Keratinocyte (primary cell): Measurements from ENCODE around the gene IFNAR2. TPM values are rescaled to one million over a fixed set of nuclear protein-coding genes. Genes with fewer than 3 reads are reported as not detected.

Source experiments
- DNase-seq: peaks from one replicate; pipeline ENCODE4 v3.0.0-alpha.2; 2011; ENCODE audit warnings: low read depth, missing footprints, low spot score
- FAIRE-seq: peaks from 2 replicates; lab custom pipeline; 2011; peaks lifted over from hg19 to GRCh38; lab: Jason Lieb, UNC
- H2AFZ ChIP-seq: 2 replicates; pipeline ENCODE4 v1.6.0; 2012; ENCODE audit warnings: low read length, control low read depth, inconsistent platforms; ENCODE audit not compliant: control insufficient read depth
- H3K27ac ChIP-seq: 2 replicates; pipeline ENCODE4 v1.5.1; 2011; ENCODE audit warnings: low read length; ENCODE audit not compliant: control insufficient read depth, insufficient read depth
- H3K27me3 ChIP-seq: 3 replicates; pipeline ENCODE4 v1.6.0; 2011; ENCODE audit warnings: low read length; ENCODE audit not compliant: control insufficient read depth, insufficient read depth; ENCODE audit errors: extremely low read depth
- H3K36me3 ChIP-seq, 2 experiments: 2 replicates in 1 of 2; 3 replicates in 1 of 2; pipeline ENCODE4 v1.5.1; 2011; ENCODE audit warnings: low read length in 2 of 2, mild to moderate bottlenecking in 1 of 2; ENCODE audit not compliant: control insufficient read depth in 2 of 2, insufficient read depth in 2 of 2; ENCODE audit errors: extremely low read depth in 1 of 2
- H3K4me1 ChIP-seq: 3 replicates; pipeline ENCODE4 v1.5.1; 2011; ENCODE audit warnings: low read length; ENCODE audit not compliant: control insufficient read depth, insufficient read depth; ENCODE audit errors: extremely low read depth
- H3K4me2 ChIP-seq: 3 replicates; pipeline ENCODE4 v1.6.0; 2011; ENCODE audit warnings: low read depth, low read length; ENCODE audit not compliant: control insufficient read depth, insufficient read depth; ENCODE audit errors: extremely low read depth
- H3K4me3 ChIP-seq, 3 experiments: fragments of 200-600 bp in 1 of 3; sonication (generic) in 1 of 3; 2 replicates in 2 of 3; 3 replicates in 1 of 3; pipeline ENCODE4 v1.5.1; 2011 to 2016; ENCODE audit warnings: low read length in 3 of 3, mild to moderate bottlenecking in 3 of 3, control low read depth in 2 of 3, inconsistent platforms in 1 of 3, low read depth in 1 of 3, mixed read lengths in 1 of 3, mixed run types in 1 of 3, moderate library complexity in 1 of 3; ENCODE audit not compliant: control insufficient read depth in 2 of 3, insufficient read depth in 2 of 3; ENCODE audit errors: extremely low read depth in 1 of 3
- H3K79me2 ChIP-seq: 2 replicates; pipeline ENCODE4 v1.6.0; 2012; ENCODE audit warnings: low read length; ENCODE audit not compliant: control insufficient read depth, insufficient read depth
- H3K9ac ChIP-seq: 3 replicates; pipeline ENCODE4 v1.6.0; 2011; ENCODE audit warnings: low read length; ENCODE audit not compliant: control insufficient read depth, insufficient read depth; ENCODE audit errors: extremely low read depth
- H3K9me1 ChIP-seq: 3 replicates; pipeline ENCODE4 v1.6.0; 2011; ENCODE audit warnings: low read length; ENCODE audit not compliant: control insufficient read depth, insufficient read depth; ENCODE audit errors: extremely low read depth
- H3K9me3 ChIP-seq: 2 replicates; pipeline ENCODE4 v1.5.1; 2012; ENCODE audit warnings: low read depth, low read length; ENCODE audit not compliant: control insufficient read depth
- H4K20me1 ChIP-seq: 3 replicates; pipeline ENCODE4 v1.6.0; 2011; ENCODE audit warnings: low read length; ENCODE audit not compliant: control insufficient read depth, insufficient read depth; ENCODE audit errors: extremely low read depth
- EZH2 ChIP-seq: IDR thresholded peaks from one replicate; pipeline ENCODE4 v1.6.1; 2012; ENCODE audit warnings: inconsistent platforms, mild to moderate bottlenecking, low read length, moderate library complexity
- dilution Hi-C: fragments of 300-500 bp; cut with MboI; formaldehyde crosslinking; loops from one replicate; pipeline ENCODE4 v1.7.0; 2020; ENCODE audit warnings: low sequenced_read_pairs; ENCODE audit not compliant: extremely low pct_ligation_motif_present
- polyA plus RNA-seq, 5 experiments: library from polyadenylated mRNA; depleted of rRNA in 3 of 5; stranded (reverse) in 3 of 5; stranded (forward) in 1 of 5; unstranded in 1 of 5; fragments of >200 nt; gene quantifications; 1 replicate in 1 of 5; 2 replicates in 3 of 5; 3 replicates in 1 of 5; pipeline versions ENCODE4 v1.2.1 to v1.2.3, GENCODE V29; 2011 to 2012; ENCODE audit warnings: missing spikeins in 2 of 5, low read depth in 1 of 5, low replicate concordance in 1 of 5
- TF ChIP-seq, protein P1 (sequence below), 3 experiments: IDR thresholded peaks in 1 of 3; conservative IDR thresholded peaks in 1 of 3; optimal IDR thresholded peaks in 1 of 3; 2 replicates in 2 of 3; 3 replicates in 1 of 3; pipeline versions ENCODE3 to v1.5.1; 2011; ENCODE audit warnings: low read length in 3 of 3, mild to moderate bottlenecking in 3 of 3, moderate library complexity in 2 of 3, control low read depth in 1 of 3, inconsistent platforms in 1 of 3; ENCODE audit not compliant: insufficient read depth in 2 of 3; ENCODE audit errors: extremely low read depth in 1 of 3

The IFNAR2 gene
- polyA plus RNA-seq, 1 donor (not counting 4 experiments of a cell fraction or from before 2014, with no cell fraction given) = 23.0 TPM

DNA sequence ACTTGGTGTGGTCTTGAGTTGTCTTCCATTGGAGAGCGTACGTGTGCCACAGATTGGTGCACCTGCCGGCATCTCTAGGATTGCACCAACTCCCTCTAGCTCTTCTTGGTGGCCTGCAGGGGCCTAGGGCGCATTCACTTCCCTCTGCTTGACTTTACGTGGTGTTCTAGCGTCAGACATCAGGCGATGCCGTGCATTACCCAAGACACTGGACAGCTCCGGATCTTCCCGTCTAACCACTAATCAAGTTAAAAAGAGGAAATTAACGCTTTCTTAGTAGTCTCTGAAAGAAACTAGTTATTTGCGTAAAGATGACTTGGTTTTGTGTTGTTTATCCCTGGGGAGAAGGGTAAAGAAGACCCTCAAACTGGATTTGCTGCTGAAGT is 35.9 kb downstream of the IFNAR2 start:
- H3K79me2 ChIP-seq = peaks cover 5% of the 10 kb centered on the region
- no peaks in the 10 kb centered on the region for H3K27me3 ChIP-seq
- FAIRE-seq (no peak), DNase-seq (no peak)
- TF ChIP-seq, protein P1, sequence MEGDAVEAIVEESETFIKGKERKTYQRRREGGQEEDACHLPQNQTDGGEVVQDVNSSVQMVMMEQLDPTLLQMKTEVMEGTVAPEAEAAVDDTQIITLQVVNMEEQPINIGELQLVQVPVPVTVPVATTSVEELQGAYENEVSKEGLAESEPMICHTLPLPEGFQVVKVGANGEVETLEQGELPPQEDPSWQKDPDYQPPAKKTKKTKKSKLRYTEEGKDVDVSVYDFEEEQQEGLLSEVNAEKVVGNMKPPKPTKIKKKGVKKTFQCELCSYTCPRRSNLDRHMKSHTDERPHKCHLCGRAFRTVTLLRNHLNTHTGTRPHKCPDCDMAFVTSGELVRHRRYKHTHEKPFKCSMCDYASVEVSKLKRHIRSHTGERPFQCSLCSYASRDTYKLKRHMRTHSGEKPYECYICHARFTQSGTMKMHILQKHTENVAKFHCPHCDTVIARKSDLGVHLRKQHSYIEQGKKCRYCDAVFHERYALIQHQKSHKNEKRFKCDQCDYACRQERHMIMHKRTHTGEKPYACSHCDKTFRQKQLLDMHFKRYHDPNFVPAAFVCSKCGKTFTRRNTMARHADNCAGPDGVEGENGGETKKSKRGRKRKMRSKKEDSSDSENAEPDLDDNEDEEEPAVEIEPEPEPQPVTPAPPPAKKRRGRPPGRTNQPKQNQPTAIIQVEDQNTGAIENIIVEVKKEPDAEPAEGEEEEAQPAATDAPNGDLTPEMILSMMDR (optimal IDR thresholded peaks at IDR 0.05 in 1 of 3, IDR thresholded peaks at IDR 0.05 in 1 of 3, conservative IDR thresholded peaks at IDR 0.05 in 1 of 3; ENCODE audit: extremely low read depth in 1 of 3, insufficient read depth in 2 of 3, low read length in 3 of 3) = no peak
- TF ChIP-seq EZH2 = no peak
- peak overlapping the region; percentile 82 for H2AFZ ChIP-seq
- no peaks in the 10 kb centered on the region for H3K36me3 ChIP-seq
- no peaks in the 10 kb centered on the region for H4K20me1 ChIP-seq
- dilution Hi-C loops = no loop called here
- H3K4me3 ChIP-seq = peak overlapping the region; percentile 75 to 87 (median 81)
- no peaks in the 10 kb centered on the region for H3K9me3 ChIP-seq
- peak overlapping the region; percentile 76 for H3K4me2 ChIP-seq
- peak overlapping the region; percentile 70 for H3K27ac ChIP-seq
- peaks cover 21% of the 10 kb centered on the region for H3K4me1 ChIP-seq
- peak overlapping the region; percentile 63 for H3K9ac ChIP-seq
- H3K9me1 ChIP-seq = no peaks in the 10 kb centered on the region

DNA sequence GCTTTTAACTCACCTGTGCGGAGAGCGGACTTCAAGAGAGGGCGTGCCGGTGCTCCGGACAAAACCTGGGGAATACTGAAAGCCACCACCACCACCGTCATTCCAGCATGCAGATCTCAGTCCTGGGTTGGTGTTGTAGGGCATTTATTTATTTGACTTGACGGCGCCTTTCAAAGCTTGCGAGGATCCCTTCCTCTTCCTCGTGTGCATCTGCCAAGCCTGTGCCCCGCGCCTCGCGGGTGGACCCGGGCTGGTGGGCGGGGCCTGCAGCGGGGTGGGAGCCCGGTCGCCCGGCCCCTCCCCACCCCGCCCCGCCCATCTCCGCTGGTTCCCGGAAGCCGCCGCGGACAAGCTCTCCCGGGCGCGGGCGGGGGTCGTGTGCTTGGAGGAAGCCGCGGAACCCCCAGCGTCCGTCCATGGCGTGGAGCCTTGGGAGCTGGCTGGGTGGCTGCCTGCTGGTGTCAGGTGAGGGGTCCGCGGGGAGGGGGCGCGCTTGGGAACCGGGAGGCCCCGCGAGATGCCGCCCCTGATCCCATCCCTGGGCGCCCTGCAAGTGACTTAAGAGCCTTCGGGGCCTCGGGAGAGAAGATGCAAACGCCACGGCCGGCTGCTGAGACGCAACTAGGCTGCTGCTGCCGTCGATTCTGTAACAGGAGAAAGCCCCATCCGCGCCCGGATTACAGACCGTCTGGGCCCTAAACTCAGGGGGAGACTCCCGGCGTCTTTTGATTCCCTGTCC is 36.5 kb downstream of the IFNAR2 start, which contains the start of gene IL10RB:
IL10RB (plus strand) TSS at position 318 of the 739 bp plus-strand sequence; CDS start at position 417, 99 bp downstream.
- FAIRE-seq = no peak
- DNase-seq = no peak
- Histone ChIP-seq H4K20me1 (no peaks in the 10 kb centered on the region), H3K4me3 (peak within 1 kb of the TSS; percentile 75 to 87 (median 81)), H3K9me3 (no peaks in the 10 kb centered on the region), H3K4me1 (peaks cover 21% of the 10 kb centered on the region), H3K9me1 (no peaks in the 10 kb centered on the region), H3K79me2 (peaks cover 5% of the 10 kb centered on the region), H3K9ac (peak within 1 kb of the TSS; percentile 86), H3K27me3 (no peaks in the 10 kb centered on the region), H3K27ac (peak within 1 kb of the TSS; percentile 70), H3K36me3 (no peaks in the 10 kb centered on the region), H2AFZ (peak within 1 kb of the TSS; percentile 82), H3K4me2 (peak within 1 kb of the TSS; percentile 76)
- dilution Hi-C loops = no loop called here
- TF ChIP-seq EZH2 = no peak
- TF ChIP-seq, protein P1 (optimal IDR thresholded peaks at IDR 0.05 in 1 of 3, IDR thresholded peaks at IDR 0.05 in 1 of 3, conservative IDR thresholded peaks at IDR 0.05 in 1 of 3; ENCODE audit: extremely low read depth in 1 of 3, insufficient read depth in 2 of 3, low read length in 3 of 3) = no peak
